Neuronal stem cell (in vitro differentiated cells): ENCODE measurements around the gene MAD2L1. TPM values are rescaled to one million over a fixed set of nuclear protein-coding genes. Genes with fewer than 3 reads are reported as not detected.

Experiments used
- DNase-seq: peaks from one replicate; pipeline ENCODE4 v3.0.0-alpha.2; 2013; ENCODE audit warnings: low spot score
- H2AFZ ChIP-seq: one replicate; pipeline ENCODE4 v1.6.1; 2013; ENCODE audit warnings: mild to moderate bottlenecking, low read length, inconsistent platforms
- H2AK5ac ChIP-seq: 2 replicates; pipeline ENCODE4 v1.6.1; 2013; ENCODE audit warnings: low read depth, mild to moderate bottlenecking, inconsistent platforms, low read length, moderate library complexity, mixed read lengths
- H2BK120ac ChIP-seq: 2 replicates; pipeline ENCODE4 v1.6.1; 2013; ENCODE audit warnings: low read depth, mild to moderate bottlenecking, inconsistent platforms, low read length, moderate library complexity, mixed read lengths
- H2BK12ac ChIP-seq: one replicate; pipeline ENCODE4 v1.6.1; 2013; ENCODE audit warnings: low read length, inconsistent platforms
- H2BK15ac ChIP-seq: 2 replicates; pipeline ENCODE4 v1.6.1; 2013; ENCODE audit warnings: mild to moderate bottlenecking, low read length, inconsistent platforms, mixed read lengths
- H2BK5ac ChIP-seq: one replicate; pipeline ENCODE4 v1.6.1; 2013; ENCODE audit warnings: inconsistent platforms, mild to moderate bottlenecking, low read length, moderate library complexity
- H3K14ac ChIP-seq: one replicate; pipeline ENCODE4 v1.6.1; 2013; ENCODE audit warnings: low read length, inconsistent platforms
- H3K18ac ChIP-seq: 2 replicates; pipeline ENCODE4 v1.6.1; 2013; ENCODE audit warnings: low read length, inconsistent platforms
- H3K23ac ChIP-seq: 2 replicates; pipeline ENCODE4 v1.6.1; 2013; ENCODE audit warnings: low read depth, mild to moderate bottlenecking, mixed read lengths, low read length, inconsistent platforms; ENCODE audit not compliant: poor library complexity
- H3K27ac ChIP-seq: replicated peaks from 3 replicates; pipeline ENCODE4 v1.5.1; 2013; ENCODE audit warnings: low read length, inconsistent platforms
- H3K27me3 ChIP-seq, 3 experiments: 2 replicates each; pipeline ENCODE4 v1.6.1; 2013; ENCODE audit warnings: low read length in 3 of 3, mild to moderate bottlenecking in 2 of 3, inconsistent platforms in 1 of 3, low read depth in 1 of 3, mixed read lengths in 1 of 3, moderate library complexity in 1 of 3; ENCODE audit not compliant: control insufficient read depth in 3 of 3, insufficient read depth in 3 of 3
- H3K36me3 ChIP-seq, 2 donors: replicated peaks in 1 of 2; 2 replicates each; pipeline ENCODE4 v1.6.1; 2013; ENCODE audit warnings: low read length in 2 of 2; ENCODE audit not compliant: control insufficient read depth in 2 of 2, insufficient read depth in 2 of 2
- H3K4ac ChIP-seq: 2 replicates; pipeline ENCODE4 v1.6.1; 2013; ENCODE audit warnings: inconsistent platforms, mild to moderate bottlenecking, low read length, moderate library complexity
- H3K4me1 ChIP-seq, 2 donors: 1 replicate in 1 of 2; 2 replicates in 1 of 2; pipeline ENCODE4 v1.6.1; 2013; ENCODE audit warnings: low read length in 2 of 2, low read depth in 1 of 2; ENCODE audit not compliant: control insufficient read depth in 2 of 2, insufficient read depth in 1 of 2
- H3K4me2 ChIP-seq: one replicate; pipeline ENCODE4 v1.6.1; 2013; ENCODE audit warnings: mild to moderate bottlenecking, low read length, inconsistent platforms; ENCODE audit not compliant: insufficient read depth, poor library complexity, severe bottlenecking
- H3K4me3 ChIP-seq, 2 donors: 2 replicates each; pipeline ENCODE4 v1.5.1; 2013; ENCODE audit warnings: low read length in 2 of 2, mild to moderate bottlenecking in 2 of 2, inconsistent platforms in 1 of 2, moderate library complexity in 1 of 2
- H3K79me1 ChIP-seq: one replicate; pipeline ENCODE4 v1.6.1; 2013; ENCODE audit warnings: low read depth, mild to moderate bottlenecking, inconsistent platforms, low read length, moderate library complexity
- H3K9ac ChIP-seq: one replicate; pipeline ENCODE4 v1.6.1; 2013; ENCODE audit warnings: mild to moderate bottlenecking, low read depth, low read length, inconsistent platforms; ENCODE audit not compliant: poor library complexity
- H3K9me3 ChIP-seq, 2 donors: replicated peaks in 1 of 2; 2 replicates each; pipeline versions ENCODE3 to v1.6.1; 2013; ENCODE audit warnings: low read length in 2 of 2, mild to moderate bottlenecking in 2 of 2, inconsistent platforms in 1 of 2, low read depth in 1 of 2, mixed read lengths in 1 of 2, moderate library complexity in 1 of 2; ENCODE audit not compliant: control insufficient read depth in 2 of 2, insufficient read depth in 1 of 2
- H4K8ac ChIP-seq: one replicate; pipeline ENCODE4 v1.6.1; 2013; ENCODE audit warnings: low read depth, mild to moderate bottlenecking, inconsistent platforms, low read length, moderate library complexity
- H4K91ac ChIP-seq: one replicate; pipeline ENCODE4 v1.6.1; 2013; ENCODE audit warnings: low read length, low read depth, mild to moderate bottlenecking, inconsistent platforms; ENCODE audit not compliant: poor library complexity
- WGBS, 2 donors: extraction: QIAGEN DNeasy Blood & Tissue Kit; methylation state at CpG; one replicate each; pipeline ENCODE4 v1.1.7; 2013; ENCODE audit warnings: missing lambda C conversion rate in 2 of 2, mixed read lengths in 1 of 2; ENCODE audit not compliant: insufficient read length in 2 of 2, insufficient replicate concordance in 1 of 2; ENCODE audit errors: extremely low coverage in 2 of 2; 5-methylcytosine and 5-hydroxymethylcytosine counted together
- polyA plus RNA-seq, 2 experiments: library from polyadenylated mRNA; stranded (reverse); fragments of 200-250 nt; gene quantifications; one replicate each; pipeline ENCODE4 v1.2.3, GENCODE V29; 2013

Gene MAD2L1
- polyA plus RNA-seq (2013, experiment 1 of 2): 77.0 TPM
- polyA plus RNA-seq (2013, experiment 2 of 2): 81.3 TPM

- Histone ChIP-seq H2BK5ac (no peak within 1 kb of the TSS), H3K23ac (peak within 1 kb of the TSS; percentile 45), H2AK5ac (no peak within 1 kb of the TSS), H4K91ac (no peak within 1 kb of the TSS), H3K18ac (peak within 1 kb of the TSS; percentile 82), H2BK120ac (no peak within 1 kb of the TSS), H3K27ac (peak within 1 kb of the TSS; percentile 85), H2AFZ (peak within 1 kb of the TSS; percentile 92), H3K9me3 (no peaks in the 10 kb centered on the region), H3K4ac (no peak within 1 kb of the TSS), H3K9ac (peak within 1 kb of the TSS; percentile 74), H2BK12ac (no peak within 1 kb of the TSS), H3K4me3 (peak within 1 kb of the TSS; percentile 89 to 93), H3K4me1 (peaks cover 6 to 8% of the 10 kb centered on the region in 2 donors), H4K8ac (no peak within 1 kb of the TSS), H3K36me3 (peaks cover 3 to 39% of the 10 kb centered on the region in 2 donors), H3K27me3 (no peaks in the 10 kb centered on the region), H3K79me1 (no peaks in the 10 kb centered on the region), H3K14ac (no peak within 1 kb of the TSS), H2BK15ac (no peak within 1 kb of the TSS), H3K4me2 (peak within 1 kb of the TSS; percentile 71)
- peak; percentile 96 for DNase-seq
- WGBS, 2 donors: no CpG with 5 or more reads among the region's 65 CpGs
Observed at GRCh38 chr4:120066517-120067340, at the start of gene MAD2L1. MAD2L1 (minus strand) TSS chr4:120066848; CDS start chr4:120066734, 114 bp downstream.

DNA sequence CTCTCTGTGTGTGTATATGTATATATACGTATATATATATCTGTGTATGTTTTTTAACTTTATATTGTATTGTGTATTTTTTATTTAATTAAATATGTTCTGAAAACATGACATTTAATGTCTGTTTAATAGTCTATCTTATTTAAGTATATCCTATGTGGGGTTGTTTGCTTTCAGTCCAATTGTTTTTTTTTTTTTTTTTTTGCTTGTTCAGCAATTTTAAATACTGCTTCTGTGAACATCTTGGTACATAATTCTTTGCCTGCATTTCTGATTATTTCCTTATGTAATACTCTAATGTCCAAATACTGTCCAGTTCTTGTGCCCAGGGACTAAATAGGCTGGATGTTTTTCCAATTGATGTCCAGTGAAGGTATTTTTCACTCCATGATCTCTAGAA is 45.1 kb upstream of the MAD2L1 start:
- H3K4me2 ChIP-seq: no peak overlapping the region
- no peak overlapping the region for H3K4me3 ChIP-seq
- no peak overlapping the region for H4K8ac ChIP-seq
- no peak overlapping the region for H3K4ac ChIP-seq
- H2BK120ac ChIP-seq: no peak overlapping the region
- no peak overlapping the region for H2BK5ac ChIP-seq
- H3K36me3 ChIP-seq: no peaks in the 10 kb centered on the region
- H3K23ac ChIP-seq: no peak overlapping the region
- H3K9me3 ChIP-seq: no peaks in the 10 kb centered on the region
- H3K27me3 ChIP-seq: no peaks in the 10 kb centered on the region
- no peaks in the 10 kb centered on the region for H3K4me1 ChIP-seq
- no peak overlapping the region for H2BK12ac ChIP-seq
- no peak overlapping the region for H3K18ac ChIP-seq
- H3K27ac ChIP-seq: no peak overlapping the region
- no peak overlapping the region for H2AFZ ChIP-seq
- no peak for DNase-seq
- H2AK5ac ChIP-seq: no peak overlapping the region
- H3K14ac ChIP-seq: no peak overlapping the region
- H3K9ac ChIP-seq: no peak overlapping the region
- no peaks in the 10 kb centered on the region for H3K79me1 ChIP-seq
- H2BK15ac ChIP-seq: no peak overlapping the region
- H4K91ac ChIP-seq: no peak overlapping the region
- no CpG with 5 or more reads among the region's 1 CpG for WGBS, 2 donors

- Histone ChIP-seq H3K27ac (no peak overlapping the region), H3K79me1 (no peaks in the 10 kb centered on the region), H2BK120ac (no peak overlapping the region), H2AK5ac (no peak overlapping the region), H3K4me3 (no peak overlapping the region), H3K9me3 (no peaks in the 10 kb centered on the region), H2AFZ (no peak overlapping the region), H3K14ac (no peak overlapping the region), H3K23ac (no peak overlapping the region), H3K4me2 (no peak overlapping the region), H4K8ac (no peak overlapping the region), H4K91ac (no peak overlapping the region), H3K4me1 (no peaks in the 10 kb centered on the region), H3K4ac (no peak overlapping the region), H3K9ac (no peak overlapping the region), H3K36me3 (no peaks in the 10 kb centered on the region), H2BK12ac (no peak overlapping the region), H3K27me3 (no peaks in the 10 kb centered on the region), H2BK5ac (no peak overlapping the region), H2BK15ac (no peak overlapping the region), H3K18ac (no peak overlapping the region)
- no peak for DNase-seq
Observed at GRCh38 chr4:120109406-120109805, 42.8 kb upstream of the MAD2L1 start.

GRCh38 chr4:120105472-120105871 is 38.8 kb upstream of the MAD2L1 start:
- Histone ChIP-seq H2AK5ac (no peak overlapping the region), H4K91ac (no peak overlapping the region), H2AFZ (no peak overlapping the region), H3K14ac (no peak overlapping the region), H3K9me3 (no peaks in the 10 kb centered on the region), H3K18ac (no peak overlapping the region), H2BK12ac (no peak overlapping the region), H2BK15ac (no peak overlapping the region), H3K27me3 (no peaks in the 10 kb centered on the region), H3K9ac (no peak overlapping the region), H3K4me3 (no peak overlapping the region), H3K4ac (no peak overlapping the region), H3K79me1 (no peaks in the 10 kb centered on the region), H3K36me3 (no peaks in the 10 kb centered on the region), H2BK120ac (no peak overlapping the region), H3K27ac (no peak overlapping the region), H3K4me1 (no peaks in the 10 kb centered on the region), H4K8ac (no peak overlapping the region), H3K4me2 (no peak overlapping the region), H3K23ac (no peak overlapping the region), H2BK5ac (no peak overlapping the region)
- WGBS, 2 donors: no CpG with 5 or more reads among the region's 1 CpG
- no peak for DNase-seq
